PC-9 (cell line): Measurements from ENCODE around the gene UVSSA. TPM values are rescaled to one million over a fixed set of nuclear protein-coding genes. Genes with fewer than 3 reads are reported as not detected.

ENCODE experiments used
- Bru-seq: library from RNA; stranded (reverse); fragments of 400-500 nt; gene quantifications from one replicate; lab custom pipeline; 2021; lab: Mats Ljungman, UMichigan
- BruChase-seq, 2 experiments: library from RNA; stranded (reverse); fragments of 400-500 nt; gene quantifications; one replicate each; lab custom pipeline; 2021; lab: Mats Ljungman, UMichigan
- BruUV-seq: library from RNA; stranded (reverse); fragments of 400-500 nt; replicated peaks from 2 replicates; lab custom pipeline; 2021; lab: Mats Ljungman, UMichigan
- CTCF ChIA-PET: fragments of 300-600 bp; sonication (Branson Sonifier 250); formaldehyde crosslinking; loops from one replicate; lab custom pipeline; 2022; ENCODE audit warnings: antibody characterized with exemption; lab: Charles Lee
- POLR2A ChIA-PET: fragments of 300-600 bp; sonication (Branson Sonifier 250); formaldehyde crosslinking; loops from one replicate; lab custom pipeline; 2022; ENCODE audit warnings: antibody characterized with exemption; ENCODE audit not compliant: unreplicated experiment; lab: Charles Lee
- DNase-seq, 2 experiments: peaks; one replicate each; pipeline versions ENCODE4 v3.0.0 to v3.0.0-alpha.2; 2015 to 2022; ENCODE audit warnings: mixed read lengths in 1 of 2
- H2AFZ ChIP-seq: fragments of 200-600 bp; sonication (generic); 2 replicates; pipeline ENCODE4 v1.8.1; 2017; ENCODE audit warnings: antibody characterized with exemption
- H3F3A ChIP-seq: fragments of 200-600 bp; sonication (generic); 2 replicates; pipeline ENCODE4 v1.8.1; 2017; ENCODE audit warnings: antibody characterized with exemption, mild to moderate bottlenecking, low read depth; ENCODE audit not compliant: insufficient read depth
- H3K27ac ChIP-seq: fragments of 200-600 bp; sonication (generic); 2 replicates; pipeline ENCODE4 v1.6.1; 2016; ENCODE audit warnings: mixed run types
- H3K27me3 ChIP-seq: fragments of 200-600 bp; sonication (generic); 2 replicates; pipeline ENCODE4 v1.6.1; 2016; ENCODE audit warnings: low read depth, mixed run types; ENCODE audit not compliant: insufficient read depth
- H3K36me3 ChIP-seq: fragments of 200-600 bp; sonication (generic); 2 replicates; pipeline ENCODE4 v1.6.1; 2016; ENCODE audit warnings: low read depth, mixed run types
- H3K4me1 ChIP-seq: fragments of 200-600 bp; sonication (generic); replicated peaks from 2 replicates; pipeline ENCODE4 v1.6.1; 2016; ENCODE audit warnings: mixed run types; ENCODE audit not compliant: insufficient read depth
- H3K4me2 ChIP-seq: fragments of 200-600 bp; sonication (generic); 2 replicates; pipeline ENCODE4 v1.6.1; 2017; ENCODE audit warnings: mixed run types
- H3K4me3 ChIP-seq: fragments of 200-600 bp; sonication (generic); 2 replicates; pipeline ENCODE4 v1.6.1; 2016; ENCODE audit warnings: mixed run types
- H3K79me2 ChIP-seq: fragments of 200-600 bp; sonication (generic); 2 replicates; pipeline ENCODE4 v1.6.1; 2017; ENCODE audit warnings: low read depth, mixed run types
- H3K9me2 ChIP-seq: fragments of 200-600 bp; sonication (generic); 2 replicates; pipeline ENCODE4 v1.8.1; 2017; ENCODE audit warnings: mild to moderate bottlenecking; ENCODE audit not compliant: insufficient read depth
- H3K9me3 ChIP-seq: fragments of 200-600 bp; sonication (generic); 2 replicates; pipeline ENCODE4 v1.8.1; 2016; ENCODE audit warnings: low read depth; ENCODE audit not compliant: insufficient read depth
- H4K20me1 ChIP-seq: fragments of 200-600 bp; sonication (generic); 2 replicates; pipeline ENCODE4 v1.8.1; 2017; ENCODE audit not compliant: insufficient read depth
- CTCF ChIP-seq: fragments of 200-600 bp; sonication (generic); conservative IDR thresholded peaks from 2 replicates; pipeline ENCODE4 v1.6.1; 2017; ENCODE audit warnings: mixed run types, antibody characterized with exemption, mild to moderate bottlenecking, moderate library complexity
- EZH2 ChIP-seq: fragments of 200-600 bp; sonication (generic); IDR thresholded peaks from 2 replicates; pipeline ENCODE4 v1.8.0; 2017; ENCODE audit warnings: antibody characterized with exemption, low read depth
- intact Hi-C: fragments of 100-400 bp; cut with micrococcal nuclease; formaldehyde crosslinking; loops from one replicate; pipeline ENCODE4 v1.10.0; 2022; ENCODE audit not compliant: unreplicated experiment
- long read RNA-seq: library from polyadenylated mRNA; stranded (forward); transcript quantifications from one replicate; pipeline ENCODE4 v2.0.0, GENCODE V29; 2022
- total RNA-seq: library from RNA; stranded (reverse); gene quantifications from 2 replicates; pipeline ENCODE4 v1.2.3, GENCODE V29; 2021

UVSSA gene
- total RNA-seq, result 24.3 and 38.7 TPM in 2 replicates
- percentile 56 among the genes with signal in this experiment for Bru-seq, nascent RNA
- BruChase-seq, experiment 1, labeled RNA remaining after a 2-hour chase, result percentile 78 among the genes with signal in this experiment
- BruChase-seq, experiment 2, labeled RNA remaining after a 6-hour chase, result percentile 84 among the genes with signal in this experiment
- long read RNA-seq, partial matches to known transcripts, result 3 of 12 reads
- long read RNA-seq, other reads (novel, unspliced or antisense), result 6 of 12 reads

GRCh38 chr4:1346781-1347409, at the start of gene UVSSA:
Gene UVSSA, plus strand, starts transcription at chr4:1347208. Its CDS starts 884 bp downstream, at chr4:1348092.
- H3F3A ChIP-seq, result peaks cover 39% of the 10 kb centered on the region
- intact Hi-C loops, result loop anchor here (1.0 to 10.0 kb wide), 6 partner anchors 99 to 1105 kb away; partner anchors contain the start of genes FGFRL1, TACC3 and TMEM129

GRCh38 chr4:1297456-1298325, 49.3 kb upstream of the UVSSA start:
- DNase-seq, result no peak
- Histone ChIP-seq H3K27me3 (no peaks in the 10 kb centered on the region), H4K20me1 (peaks cover 66% of the 10 kb centered on the region), H3K36me3 (no peaks in the 10 kb centered on the region; the same call in 1 of the 2 replicates), H3K4me1 (no peaks in the 10 kb centered on the region), H3K9me2 (no peaks in the 10 kb centered on the region), H3K79me2 (peaks cover 80% of the 10 kb centered on the region), H3F3A (peaks cover 4% of the 10 kb centered on the region; the same call in 1 of the 2 replicates), H3K27ac (no peak overlapping the region), H2AFZ (no peak overlapping the region), H3K9me3 (no peaks in the 10 kb centered on the region), H3K4me3 (no peak overlapping the region), H3K4me2 (no peak overlapping the region)
- TF ChIP-seq CTCF, result no peak
- ChIA-PET POLR2A (no interaction called here), CTCF (no interaction called here)
- intact Hi-C loops, result no loop called here
- no TSS peak for BruUV-seq

More at GRCh38 chr4:1346781-1347409, at the start of gene UVSSA:
- Histone ChIP-seq H3K79me2 (peaks cover 16% of the 10 kb centered on the region; the same call in 1 of the 2 replicates), H2AFZ (peak within 1 kb of the TSS; percentile 86), H3K36me3 (no peaks in the 10 kb centered on the region), H3K4me1 (peaks cover 30% of the 10 kb centered on the region), H3K4me3 (peak within 1 kb of the TSS; percentile 93), H3K9me2 (no peaks in the 10 kb centered on the region), H4K20me1 (no peaks in the 10 kb centered on the region), H3K27me3 (no peaks in the 10 kb centered on the region), H3K9me3 (no peaks in the 10 kb centered on the region), H3K4me2 (peak within 1 kb of the TSS; percentile 100), H3K27ac (peak within 1 kb of the TSS; percentile 73)
- POLR2A ChIA-PET, result interaction anchor here (0.6 to 1.0 kb wide), 9 partner anchors 17 to 674 kb away, joined by 3 to 13 read pairs (median 3); partner anchors contain the start of genes GAK and TMEM175
- CTCF ChIA-PET, result interaction anchor here (0.6 to 0.7 kb wide), 3 partner anchors 307 to 1095 kb away, joined by 3 to 4 read pairs (median 4); partner anchors contain the start of gene SLBP
- BruUV-seq, result no TSS peak
- DNase-seq, result peak; percentile 96 to 100
- no peak for TF ChIP-seq EZH2
- no peak for TF ChIP-seq CTCF

GRCh38 chr4:1298461-1298860, 48.5 kb upstream of the UVSSA start:
- TF ChIP-seq CTCF, result no peak
- TF ChIP-seq EZH2, result no peak
- Histone ChIP-seq H2AFZ (no peak overlapping the region), H3K4me2 (no peak overlapping the region), H3K27me3 (no peaks in the 10 kb centered on the region), H3K79me2 (peaks cover 77% of the 10 kb centered on the region), H3F3A (peaks cover 4% of the 10 kb centered on the region; the same call in 1 of the 2 replicates), H3K9me3 (no peaks in the 10 kb centered on the region), H3K9me2 (no peaks in the 10 kb centered on the region), H3K4me3 (no peak overlapping the region), H3K36me3 (no peaks in the 10 kb centered on the region; the same call in 1 of the 2 replicates), H4K20me1 (peaks cover 59% of the 10 kb centered on the region), H3K27ac (no peak overlapping the region), H3K4me1 (no peaks in the 10 kb centered on the region)
- no peak for DNase-seq
- ChIA-PET POLR2A (interaction anchor here (0.6 kb wide), 1 partner anchor 8 kb away, joined by 5 read pairs; no protein-coding TSS in a partner anchor), CTCF (no interaction called here)
- intact Hi-C loops, result no loop called here
- BruUV-seq, result no TSS peak
